Ishikawa (cell line): ENCODE data around the gene PLXDC2.

Experiments
- CEBPB ChIP-seq: IDR thresholded peaks from 2 replicates; pipeline ENCODE4 v1.6.1; 2012
- CREB1 ChIP-seq: IDR thresholded peaks from 2 replicates; pipeline ENCODE4 v1.6.1; 2012; ENCODE audit warnings: low read depth
- EGR1 ChIP-seq: IDR thresholded peaks from 2 replicates; pipeline ENCODE4 v1.6.1; 2012
- EP300 ChIP-seq: IDR thresholded peaks from 2 replicates; pipeline ENCODE4 v1.6.1; 2012; ENCODE audit warnings: borderline replicate concordance
- FOXM1 ChIP-seq: IDR thresholded peaks from 2 replicates; pipeline ENCODE4 v1.6.1; 2012; ENCODE audit warnings: low read depth, borderline replicate concordance
- NFIC ChIP-seq: IDR thresholded peaks from 2 replicates; pipeline ENCODE4 v1.6.1; 2012
- RAD21 ChIP-seq: IDR thresholded peaks from 2 replicates; pipeline ENCODE4 v1.6.1; 2012; ENCODE audit warnings: low read depth
- REST ChIP-seq: IDR thresholded peaks from 2 replicates; pipeline ENCODE4 v1.6.1; 2012; ENCODE audit warnings: low read depth, mild to moderate bottlenecking
- TAF1 ChIP-seq: IDR thresholded peaks from 2 replicates; pipeline ENCODE4 v1.6.1; 2012; ENCODE audit warnings: low read depth, mild to moderate bottlenecking
- TCF12 ChIP-seq: IDR thresholded peaks from 2 replicates; pipeline ENCODE4 v1.6.1; 2012; ENCODE audit warnings: low read depth
- TEAD4 ChIP-seq: IDR thresholded peaks from 2 replicates; pipeline ENCODE4 v1.6.1; 2012
- USF1 ChIP-seq: IDR thresholded peaks from 2 replicates; pipeline ENCODE4 v1.6.1; 2012
- YY1 ChIP-seq: IDR thresholded peaks from 2 replicates; pipeline ENCODE4 v1.6.1; 2012; ENCODE audit warnings: low read depth
- ZBTB7A ChIP-seq: IDR thresholded peaks from 2 replicates; pipeline ENCODE4 v1.6.1; 2012; ENCODE audit warnings: low read depth
- TF ChIP-seq, protein P1 (sequence below): IDR thresholded peaks from 2 replicates; pipeline ENCODE4 v1.6.1; 2012

Gene PLXDC2

GRCh38 chr10:19777806-19778205 is 38.4 kb upstream of the PLXDC2 start:
- TF ChIP-seq EP300 (no peak), CEBPB (no peak), NFIC (no peak), TEAD4 (no peak), REST (no peak), EGR1 (no peak), FOXM1 (no peak), TCF12 (no peak), RAD21 (no peak), YY1 (no peak), TAF1 (no peak)
- TF ChIP-seq, protein P1, sequence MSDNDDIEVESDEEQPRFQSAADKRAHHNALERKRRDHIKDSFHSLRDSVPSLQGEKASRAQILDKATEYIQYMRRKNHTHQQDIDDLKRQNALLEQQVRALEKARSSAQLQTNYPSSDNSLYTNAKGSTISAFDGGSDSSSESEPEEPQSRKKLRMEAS, result no peak

GRCh38 chr10:19778996-19779395 is 37.2 kb upstream of the PLXDC2 start:
- TF ChIP-seq ZBTB7A (no peak), CREB1 (no peak), YY1 (no peak), RAD21 (no peak), TEAD4 (no peak), CEBPB (no peak), FOXM1 (no peak), REST (no peak), TCF12 (no peak), EGR1 (no peak)

- TF ChIP-seq TEAD4, result no peak
- no peak for TF ChIP-seq RAD21
- TF ChIP-seq REST, result no peak
- TF ChIP-seq ZBTB7A, result no peak
- no peak for TF ChIP-seq NFIC
- no peak for TF ChIP-seq TCF12
- TF ChIP-seq USF1, result no peak
- TF ChIP-seq CREB1, result no peak
- no peak for TF ChIP-seq EGR1
- TF ChIP-seq TAF1, result no peak
- TF ChIP-seq YY1, result no peak
- TF ChIP-seq, protein P1, result no peak
- no peak for TF ChIP-seq FOXM1
- TF ChIP-seq CEBPB, result no peak
Observed at GRCh38 chr10:19782430-19783089, 33.7 kb upstream of the PLXDC2 start.

DNA sequence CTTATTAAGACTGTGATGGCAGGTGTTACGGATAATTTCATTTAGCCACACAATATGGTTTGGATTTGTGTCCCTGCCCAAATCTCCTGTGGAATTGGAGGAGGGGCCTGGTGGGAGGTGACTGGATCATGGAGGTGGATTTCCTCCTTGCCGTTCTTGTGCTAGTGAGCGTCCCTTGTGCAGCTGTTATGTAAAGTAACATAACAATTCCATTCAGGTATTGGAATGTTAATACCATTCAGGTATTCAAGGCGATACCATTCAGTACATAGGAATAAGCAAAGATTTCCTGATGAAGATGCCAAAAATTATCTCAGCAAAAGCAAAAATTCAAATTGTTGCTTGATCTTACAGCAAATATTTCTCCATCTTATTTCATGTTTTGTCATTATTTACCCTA is 32.5 kb upstream of the PLXDC2 start:
- no peak for TF ChIP-seq CREB1
- no peak for TF ChIP-seq TAF1
- no peak for TF ChIP-seq USF1
- TF ChIP-seq TEAD4, result no peak
- no peak for TF ChIP-seq FOXM1

DNA sequence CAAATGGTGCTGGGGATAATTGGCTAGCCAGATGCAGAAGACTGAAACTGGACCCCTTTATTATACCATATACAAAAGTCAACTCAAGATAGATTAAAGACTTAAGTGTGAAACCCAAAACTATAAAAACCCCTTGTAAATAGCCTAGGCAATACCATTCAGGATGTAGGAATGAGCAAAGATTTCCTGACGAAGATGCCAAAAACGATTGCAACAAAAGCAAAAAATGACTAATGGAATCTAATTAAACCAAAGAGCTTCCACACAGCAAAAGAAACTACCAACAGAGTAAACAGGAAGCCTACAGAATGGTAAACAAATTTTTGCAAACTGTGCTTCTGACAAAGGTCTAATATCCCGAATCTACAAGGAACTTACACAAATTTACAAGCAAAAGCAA is 30.9 kb upstream of the PLXDC2 start:
- TF ChIP-seq USF1 (no peak), TAF1 (no peak), EP300 (no peak), FOXM1 (no peak), EGR1 (no peak), ZBTB7A (no peak), CREB1 (no peak), TCF12 (no peak), RAD21 (no peak), CEBPB (no peak), YY1 (no peak), REST (no peak), TEAD4 (no peak), NFIC (no peak)
- TF ChIP-seq, protein P1, result no peak
